Endothelial cell of umbilical vein (primary cell): ENCODE data around the gene DCLK1. TPM values are rescaled to one million over a fixed set of nuclear protein-coding genes. Genes with fewer than 3 reads are reported as not detected.

ENCODE experiments used
- BruUV-seq: library from RNA; stranded (reverse); fragments of 400-500 nt; replicated peaks from 2 replicates; lab custom pipeline; 2021; lab: Mats Ljungman, UMichigan
- CTCF ChIA-PET: fragments of 300-600, 350-600 bp; sonication (Branson Sonifier 250); formaldehyde crosslinking; loops from one replicate; lab custom pipeline; 2021; ENCODE audit warnings: antibody characterized with exemption, inconsistent platforms; lab: Charles Lee
- POLR2A ChIA-PET: fragments of 300-600, 350-600 bp; sonication (Branson Sonifier 250); formaldehyde crosslinking; loops from one replicate; lab custom pipeline; 2021; ENCODE audit warnings: antibody characterized with exemption, inconsistent platforms; lab: Charles Lee
- DNase-seq: peaks from one replicate; pipeline ENCODE4 v3.0.0-alpha.2; 2011; ENCODE audit warnings: low read depth, low spot score
- FAIRE-seq: peaks from 2 replicates; lab custom pipeline; 2011; peaks lifted over from hg19 to GRCh38; lab: Jason Lieb, UNC
- H2AFZ ChIP-seq: 2 replicates; pipeline ENCODE4 v1.6.0; 2012; ENCODE audit warnings: low read depth, low read length, control low read depth, inconsistent platforms
- H3K27ac ChIP-seq: 2 replicates; pipeline ENCODE4 v1.5.1; 2011; ENCODE audit warnings: low read depth, mild to moderate bottlenecking, control low read depth, low read length, moderate library complexity; ENCODE audit not compliant: insufficient read depth
- H3K27me3 ChIP-seq, 2 experiments: 2 replicates each; pipeline versions ENCODE4 v1.6.0 to v1.6.1; 2011; ENCODE audit warnings: low read length in 2 of 2, mixed read lengths in 1 of 2; ENCODE audit not compliant: control insufficient read depth in 2 of 2, insufficient read depth in 2 of 2
- H3K36me3 ChIP-seq, 2 experiments: 2 replicates in 1 of 2; 3 replicates in 1 of 2; pipeline ENCODE4 v1.5.1; 2011; ENCODE audit warnings: low read length in 2 of 2, mild to moderate bottlenecking in 1 of 2, moderate library complexity in 1 of 2; ENCODE audit not compliant: control insufficient read depth in 2 of 2, insufficient read depth in 2 of 2; ENCODE audit errors: extremely low read depth in 1 of 2
- H3K4me1 ChIP-seq: 3 replicates; pipeline ENCODE4 v1.5.1; 2011; ENCODE audit warnings: mild to moderate bottlenecking, low read length; ENCODE audit not compliant: control insufficient read depth, insufficient read depth; ENCODE audit errors: extremely low read depth
- H3K4me2 ChIP-seq: 2 replicates; pipeline ENCODE4 v1.6.1; 2011; ENCODE audit warnings: low read length, control low read depth, mixed read lengths; ENCODE audit not compliant: insufficient read depth
- H3K4me3 ChIP-seq, 3 experiments: fragments of 200-600 bp in 1 of 3; sonication (generic), shearing (Covaris generic) in 1 of 3; replicated peaks in 1 of 3; 2 replicates each; pipeline ENCODE4 v1.5.1; 2011 to 2016; ENCODE audit warnings: control low read depth in 3 of 3, low read length in 3 of 3, mild to moderate bottlenecking in 2 of 3, inconsistent platforms in 1 of 3, low read depth in 1 of 3, moderate library complexity in 1 of 3; ENCODE audit not compliant: insufficient read depth in 1 of 3
- H3K79me2 ChIP-seq: 2 replicates; pipeline ENCODE4 v1.6.0; 2012; ENCODE audit warnings: low read length, inconsistent platforms; ENCODE audit not compliant: control insufficient read depth, insufficient read depth
- H3K9ac ChIP-seq: replicated peaks from 2 replicates; pipeline ENCODE3; 2011; ENCODE audit warnings: low read length, control low read depth; ENCODE audit not compliant: insufficient read depth; ENCODE audit errors: extremely low read depth
- H3K9me1 ChIP-seq: replicated peaks from 3 replicates; pipeline ENCODE4 v1.6.0; 2011; ENCODE audit warnings: mild to moderate bottlenecking, low read length; ENCODE audit not compliant: control insufficient read depth, insufficient read depth; ENCODE audit errors: extremely low read depth
- H3K9me3 ChIP-seq: replicated peaks from 2 replicates; pipeline ENCODE4 v1.5.1; 2012; ENCODE audit warnings: low read length, inconsistent platforms; ENCODE audit not compliant: control insufficient read depth, insufficient read depth
- H4K20me1 ChIP-seq: replicated peaks from 2 replicates; pipeline ENCODE3; 2011; ENCODE audit warnings: mild to moderate bottlenecking, low read length; ENCODE audit not compliant: control insufficient read depth, insufficient read depth; ENCODE audit errors: extremely low read depth
- CTCF ChIP-seq, 2 donors: IDR thresholded peaks; 1 replicate in 1 of 2; 2 replicates in 1 of 2; pipeline ENCODE4 v1.5.1; 2011; ENCODE audit warnings: low read length in 2 of 2, mild to moderate bottlenecking in 2 of 2, moderate library complexity in 2 of 2, control low read depth in 1 of 2, inconsistent platforms in 1 of 2, low read depth in 1 of 2; ENCODE audit not compliant: insufficient read depth in 1 of 2; ENCODE audit errors: extremely low read depth in 1 of 2
- EZH2 ChIP-seq: IDR thresholded peaks from 2 replicates; pipeline ENCODE4 v1.6.1; 2012; ENCODE audit warnings: borderline replicate concordance, low read depth, mild to moderate bottlenecking, moderate library complexity, low read length, inconsistent platforms; ENCODE audit not compliant: severe bottlenecking
- FOS ChIP-seq: IDR thresholded peaks from 2 replicates; pipeline ENCODE4 v1.6.1; 2011; ENCODE audit warnings: mild to moderate bottlenecking, low read length, moderate library complexity, borderline replicate concordance; ENCODE audit not compliant: insufficient read depth
- GATA2 ChIP-seq: IDR thresholded peaks from 2 replicates; pipeline ENCODE4 v1.7.0; 2011; ENCODE audit warnings: low read depth, mild to moderate bottlenecking, moderate library complexity, mixed read lengths, low read length; ENCODE audit not compliant: insufficient read length, insufficient read depth
- JUN ChIP-seq: IDR thresholded peaks from 2 replicates; pipeline ENCODE4 v1.6.1; 2011; ENCODE audit warnings: borderline replicate concordance, low read depth; ENCODE audit not compliant: insufficient read length, insufficient read depth
- MAX ChIP-seq: IDR thresholded peaks from 2 replicates; pipeline ENCODE4 v1.6.1; 2011; ENCODE audit not compliant: insufficient read depth, insufficient read length
- MYC ChIP-seq: IDR thresholded peaks from one replicate; pipeline ENCODE4 v1.6.1; 2011; ENCODE audit warnings: mild to moderate bottlenecking, low read depth, low read length
- POLR2A ChIP-seq: IDR thresholded peaks from 2 replicates; pipeline ENCODE4 v1.6.1; 2012; ENCODE audit warnings: low read depth, mild to moderate bottlenecking, control low read depth, low read length
- POLR2AphosphoS5 ChIP-seq: IDR thresholded peaks from 2 replicates; pipeline ENCODE4 v1.6.1; 2012; ENCODE audit warnings: low read depth, mild to moderate bottlenecking, control low read depth, low read length, moderate library complexity; ENCODE audit not compliant: insufficient read depth
- dilution Hi-C: fragments of 300-500 bp; cut with MboI; formaldehyde crosslinking; loops from one replicate; pipeline ENCODE4 v1.15.0; 2019; ENCODE audit warnings: low sequenced_read_pairs; ENCODE audit not compliant: extremely low pct_ligation_motif_present
- intact Hi-C: fragments of 100-400 bp; cut with micrococcal nuclease; formaldehyde crosslinking; loops from one replicate; pipeline ENCODE4 v1.10.0; 2022
- polyA plus RNA-seq, 4 experiments: library from polyadenylated mRNA; depleted of rRNA in 3 of 4; stranded (reverse) in 3 of 4; unstranded in 1 of 4; fragments of >200 nt; gene quantifications; 2 replicates each; pipeline versions ENCODE4 v1.2.1 to v1.2.3, GENCODE V29; 2011 to 2012; ENCODE audit warnings: missing spikeins in 1 of 4
- total RNA-seq: library from RNA; stranded (reverse); gene quantifications from 2 replicates; pipeline ENCODE4 v1.2.3, GENCODE V29; 2021

DCLK1 gene
- total and polyA plus RNA-seq, 2 donors (not counting 3 experiments of a cell fraction or from before 2014, with no cell fraction given) = 0.28 to 3.9 TPM

- Histone ChIP-seq H3K27me3 (no peaks in the 10 kb centered on the region), H3K9me3 (no peaks in the 10 kb centered on the region), H3K9me1 (no peaks in the 10 kb centered on the region), H3K36me3 (no peaks in the 10 kb centered on the region), H3K9ac (no peak overlapping the region), H3K4me2 (no peak overlapping the region), H2AFZ (no peak overlapping the region), H3K27ac (no peak overlapping the region), H3K79me2 (no peaks in the 10 kb centered on the region), H3K4me1 (no peaks in the 10 kb centered on the region), H4K20me1 (no peaks in the 10 kb centered on the region), H3K4me3 (no peak overlapping the region)
- BruUV-seq = no TSS peak
- DNase-seq (no peak), FAIRE-seq (no peak)
- dilution Hi-C loops (no loop called here), intact Hi-C loops (no loop called here)
- POLR2A ChIA-PET = no interaction called here
- CTCF ChIA-PET = no interaction called here
- TF ChIP-seq CTCF (IDR thresholded peaks at IDR 0.05; ENCODE audit: extremely low read depth in 1 of 2, insufficient read depth in 1 of 2, low read depth in 1 of 2, low read length in 2 of 2) (no peak), MAX (no peak), MYC (no peak), EZH2 (no peak), GATA2 (no peak), JUN (no peak), POLR2AphosphoS5 (no peak), POLR2A (no peak), FOS (no peak)
Observed at GRCh38 chr13:35782793-35783192, 348.4 kb downstream of the DCLK1 start.
